Smooth muscle cell of the brain vasculature (primary cell): ENCODE results near the gene DLGAP1.

Experiments used
- DNase-seq: peaks from one replicate; pipeline ENCODE4 v3.0.0-alpha.2; 2012; ENCODE audit warnings: low read depth, low spot score

DLGAP1 gene

DNA sequence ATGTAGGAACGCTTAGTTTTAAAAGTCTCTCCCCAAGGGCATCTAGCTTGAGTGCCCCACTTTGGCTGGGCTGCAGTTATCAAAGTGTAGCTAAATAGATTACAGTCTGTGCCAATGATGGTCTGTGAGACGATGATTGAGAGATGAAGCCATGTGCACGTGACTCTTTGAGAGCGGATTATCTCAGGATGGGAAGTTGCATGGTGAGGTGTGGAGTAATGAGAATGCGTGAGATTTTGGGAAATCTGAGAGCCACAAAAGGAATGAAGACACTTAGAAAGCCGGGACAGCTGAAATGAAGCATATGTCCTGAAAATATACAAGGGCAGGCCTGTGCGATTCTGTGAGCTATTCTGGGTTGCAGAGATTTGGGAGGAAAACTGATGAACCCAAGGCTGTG is 635.1 kb downstream of the DLGAP1 start:
- no peak for DNase-seq

DNA sequence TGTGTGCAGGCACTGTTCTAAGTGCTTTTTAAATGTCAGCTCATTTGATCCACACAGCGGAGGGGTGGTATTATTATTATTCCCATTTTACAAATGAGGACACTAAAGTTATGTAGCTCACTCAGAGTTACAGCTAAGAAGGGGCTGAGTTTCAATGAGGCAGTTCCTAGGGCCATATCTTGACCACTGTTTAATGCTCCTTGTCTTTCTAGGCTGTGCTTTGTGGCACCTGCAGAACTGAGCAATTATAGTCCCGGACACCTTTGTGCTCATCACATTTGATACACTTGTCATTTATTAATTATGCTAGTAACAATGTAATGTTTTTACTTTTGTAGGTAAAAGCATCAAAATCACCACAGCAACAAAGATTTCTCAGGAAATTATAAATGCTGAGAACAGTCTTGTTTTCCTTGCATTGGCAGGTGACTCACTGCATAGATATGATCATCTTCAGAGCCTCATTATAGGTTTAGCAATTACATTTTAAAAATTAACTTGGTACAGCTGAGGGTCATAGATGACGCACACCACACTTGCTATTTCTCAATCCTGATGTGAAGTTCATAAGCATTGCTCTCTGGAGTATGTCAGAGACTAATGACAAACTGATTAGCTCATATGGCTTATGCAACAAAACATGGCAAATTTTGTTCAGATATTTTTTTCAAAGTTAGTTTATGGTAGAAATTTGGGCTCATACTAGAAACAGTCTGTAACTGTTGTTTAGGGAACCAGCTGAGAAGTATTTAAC is 638.3 kb downstream of the DLGAP1 start:
- DNase-seq = no peak

DNA sequence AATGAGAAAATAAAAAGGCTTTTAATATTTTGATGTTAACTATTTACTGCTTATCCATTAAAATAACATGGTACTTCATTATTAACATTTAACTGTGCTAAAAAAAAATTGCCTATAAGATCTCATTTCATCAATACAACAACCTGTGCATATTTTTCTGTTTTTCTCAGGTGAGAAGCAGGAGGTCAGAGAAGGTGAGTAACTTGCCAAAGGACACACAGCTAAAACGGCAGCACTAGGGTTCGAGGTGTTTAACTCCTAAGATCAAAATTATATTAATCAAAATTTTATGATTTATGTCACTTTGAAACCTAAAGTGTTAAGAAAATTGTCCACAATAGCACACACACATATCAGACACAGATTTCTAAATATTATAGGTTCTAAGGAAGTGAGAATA is 639.1 kb downstream of the DLGAP1 start:
- no peak for DNase-seq

DNA sequence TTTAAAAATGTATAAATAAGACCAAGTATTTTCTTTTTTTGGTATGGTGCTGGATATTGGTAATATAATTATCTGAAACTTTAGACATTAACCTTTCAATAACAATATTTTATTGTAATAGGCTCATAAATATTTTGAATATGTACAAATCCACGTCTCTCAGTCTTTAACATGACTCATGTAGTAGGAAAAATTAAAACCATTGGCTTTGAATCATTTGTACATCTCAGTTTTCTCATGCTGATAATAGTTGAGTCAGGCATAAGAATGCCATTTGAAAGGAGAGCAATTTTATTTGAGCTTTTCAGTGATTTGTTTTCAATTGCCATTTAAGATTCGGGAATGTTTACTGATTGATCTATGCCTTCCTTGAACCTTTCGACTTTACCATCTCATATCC is 640.3 kb downstream of the DLGAP1 start:
- DNase-seq = no peak

DNA sequence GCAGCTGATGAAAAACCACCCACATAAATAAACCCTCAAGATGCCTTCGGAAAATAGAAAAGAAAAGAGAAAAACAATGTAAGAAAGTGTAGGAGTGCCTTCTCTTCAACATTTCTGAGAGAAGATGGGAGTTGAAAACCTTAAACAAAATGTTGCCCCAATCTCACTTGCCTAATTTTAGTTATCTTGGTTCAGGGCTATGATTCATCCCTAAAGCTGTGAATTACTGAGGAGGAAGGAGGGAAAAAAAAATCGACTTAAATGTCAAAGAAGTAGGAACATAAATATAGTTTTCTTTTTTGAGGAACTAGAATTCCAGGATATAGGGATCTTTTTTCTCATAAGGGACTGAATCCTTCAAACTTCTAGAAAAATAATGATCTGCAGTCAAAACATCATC is 644.8 kb downstream of the DLGAP1 start:
- DNase-seq = no peak

DNA sequence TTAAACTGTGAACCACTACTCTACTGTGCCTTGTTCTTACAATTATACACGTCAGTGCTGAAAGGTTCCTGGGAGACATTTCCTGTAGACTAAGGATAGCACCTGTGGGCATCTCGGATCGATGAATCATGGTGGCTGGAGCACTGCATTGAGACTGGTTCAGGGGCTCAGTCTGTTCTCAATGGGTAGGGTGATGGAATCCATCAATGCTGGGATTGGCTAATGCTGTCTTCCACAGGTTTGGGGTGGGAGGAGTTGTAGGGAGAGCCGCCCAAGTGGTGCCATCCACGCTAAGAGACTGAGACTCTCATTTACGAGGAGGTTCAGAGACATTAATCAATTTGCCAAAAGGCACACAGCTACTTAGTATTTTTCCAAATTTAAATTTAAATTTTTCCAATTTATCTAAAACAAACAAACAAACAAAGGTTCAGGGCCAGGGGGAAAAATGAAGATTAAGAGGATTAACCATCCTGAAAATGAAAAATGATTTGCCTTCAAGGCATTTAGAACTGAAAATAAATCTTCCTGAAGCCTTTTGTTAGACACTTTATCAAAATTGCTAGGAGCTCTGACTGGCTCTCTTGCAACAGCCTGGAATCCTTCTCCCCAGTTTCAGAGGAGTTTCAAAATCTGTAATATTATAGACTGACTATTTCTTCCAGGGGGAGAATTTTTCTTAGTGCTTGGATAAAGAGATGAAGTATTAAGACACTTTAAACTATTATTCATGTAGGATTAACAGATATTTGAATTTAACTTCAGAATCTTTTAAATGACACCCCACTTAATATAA is 645.9 kb downstream of the DLGAP1 start:
- DNase-seq = no peak

DNA sequence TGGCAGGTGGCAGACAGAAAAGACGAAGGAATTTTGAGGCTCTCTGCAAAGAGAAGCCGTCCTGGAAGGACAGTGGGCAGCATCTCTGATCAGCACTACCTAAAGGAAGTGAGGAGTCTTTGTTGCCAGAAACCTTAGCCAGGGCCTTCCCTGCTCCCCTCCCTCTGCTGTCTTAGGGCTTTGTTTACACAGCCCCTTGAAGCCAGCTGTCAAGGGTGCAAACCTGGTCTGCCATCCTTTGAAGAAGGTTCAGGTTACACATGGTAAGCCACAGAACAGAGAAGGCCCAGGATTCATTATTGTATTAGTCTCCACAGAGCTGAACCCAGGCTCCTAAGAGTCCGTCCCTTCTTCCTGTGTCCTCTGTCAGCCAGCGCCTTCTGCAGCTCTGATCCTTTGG is 648.5 kb downstream of the DLGAP1 start:
- DNase-seq = no peak

DNA sequence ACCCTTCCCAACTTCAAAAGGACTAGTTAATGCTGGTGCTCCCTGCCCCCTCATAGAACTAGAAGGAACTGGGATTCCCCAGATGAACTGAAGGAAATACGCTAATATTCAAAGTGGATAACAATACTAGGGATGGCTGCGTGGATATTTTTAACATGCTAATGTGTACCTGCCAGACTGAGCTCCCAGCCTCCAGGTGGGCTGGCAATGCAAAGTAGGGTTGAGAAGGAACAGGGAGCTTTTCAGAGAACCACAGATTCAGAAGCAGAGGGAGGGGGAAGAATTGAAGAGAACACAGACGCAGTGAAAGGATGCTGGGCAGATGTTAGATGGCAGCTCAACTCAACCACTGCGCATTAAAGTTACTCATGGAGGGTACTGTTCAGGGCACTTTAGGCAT is 650.8 kb downstream of the DLGAP1 start:
- no peak for DNase-seq

DNA sequence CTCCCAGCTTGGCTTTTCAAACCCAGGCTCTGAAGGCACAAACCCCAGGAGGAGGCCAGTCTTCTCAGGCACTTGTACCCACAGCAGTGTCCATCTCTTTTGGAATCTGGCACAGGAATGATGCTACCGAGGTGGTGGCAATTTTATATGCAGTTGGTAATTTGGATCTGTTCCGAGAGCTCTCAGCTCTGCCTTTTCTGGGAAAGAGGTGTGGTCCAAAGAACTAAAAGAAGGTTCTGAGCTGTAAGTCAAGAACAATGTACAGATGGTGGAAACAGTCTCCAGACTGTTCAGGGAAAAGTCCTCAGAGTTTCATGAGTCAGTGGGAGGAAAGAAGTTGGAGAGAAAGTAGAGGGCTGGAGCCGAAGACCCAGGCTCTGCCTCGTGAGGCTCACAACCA is 651.8 kb downstream of the DLGAP1 start:
- DNase-seq = no peak

DNA sequence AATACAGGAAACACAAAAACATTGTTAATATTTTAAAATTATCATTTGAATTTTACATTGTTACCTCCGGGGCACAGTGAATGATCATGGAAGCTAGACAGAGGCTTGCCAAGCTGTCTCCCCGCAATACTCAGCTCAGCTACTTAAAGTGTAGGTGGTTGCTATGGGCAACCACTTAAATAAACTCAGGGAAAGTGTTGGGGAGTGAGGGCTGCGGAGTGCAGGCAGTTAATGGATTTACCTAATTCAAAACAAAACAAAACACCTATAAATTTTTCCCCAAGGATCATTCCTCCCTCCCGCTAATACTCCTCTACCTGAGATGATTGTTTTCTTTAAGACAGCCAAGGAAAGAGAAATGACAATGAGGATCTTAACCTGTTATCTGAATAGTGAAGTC is 655.6 kb downstream of the DLGAP1 start:
- no peak for DNase-seq

DNA sequence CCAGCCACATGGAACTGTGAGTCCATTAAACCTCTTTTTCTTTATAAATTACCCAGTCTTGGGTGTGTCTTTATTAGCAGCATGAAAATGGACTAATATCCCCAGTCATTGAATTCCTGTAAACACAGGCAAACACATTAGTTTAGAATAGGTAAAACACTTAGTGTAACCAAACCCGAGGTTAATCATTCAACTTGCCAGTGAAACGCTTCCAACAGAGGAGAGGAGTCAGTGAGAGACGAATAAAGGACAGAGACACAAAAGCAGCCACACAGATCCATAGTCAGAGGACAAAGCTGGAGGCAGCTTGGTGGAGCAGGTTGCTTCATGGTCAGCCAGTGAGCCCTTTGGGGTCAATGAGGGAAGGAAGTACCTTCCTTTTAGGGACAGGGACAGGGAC is 657.1 kb downstream of the DLGAP1 start:
- DNase-seq = no peak

DNA sequence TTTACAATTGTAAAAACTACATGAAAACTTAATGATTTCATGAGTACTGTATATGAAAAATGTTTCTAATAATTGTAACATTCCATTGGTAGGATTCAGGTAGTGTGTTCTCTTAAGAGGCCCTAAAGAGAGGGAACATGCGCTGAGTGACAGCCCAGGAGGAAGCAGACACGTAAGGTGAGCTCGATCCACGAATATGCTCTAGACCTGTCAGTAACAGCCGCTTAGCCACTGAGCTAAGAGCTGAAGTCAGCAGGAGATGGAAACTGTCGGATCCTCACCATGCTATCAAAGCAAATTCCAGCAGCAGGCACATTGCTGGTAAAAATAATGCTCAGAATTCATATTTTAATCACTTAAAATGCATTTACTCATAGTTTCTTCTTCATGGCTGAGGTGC is 658.7 kb downstream of the DLGAP1 start:
- DNase-seq = no peak

DNA sequence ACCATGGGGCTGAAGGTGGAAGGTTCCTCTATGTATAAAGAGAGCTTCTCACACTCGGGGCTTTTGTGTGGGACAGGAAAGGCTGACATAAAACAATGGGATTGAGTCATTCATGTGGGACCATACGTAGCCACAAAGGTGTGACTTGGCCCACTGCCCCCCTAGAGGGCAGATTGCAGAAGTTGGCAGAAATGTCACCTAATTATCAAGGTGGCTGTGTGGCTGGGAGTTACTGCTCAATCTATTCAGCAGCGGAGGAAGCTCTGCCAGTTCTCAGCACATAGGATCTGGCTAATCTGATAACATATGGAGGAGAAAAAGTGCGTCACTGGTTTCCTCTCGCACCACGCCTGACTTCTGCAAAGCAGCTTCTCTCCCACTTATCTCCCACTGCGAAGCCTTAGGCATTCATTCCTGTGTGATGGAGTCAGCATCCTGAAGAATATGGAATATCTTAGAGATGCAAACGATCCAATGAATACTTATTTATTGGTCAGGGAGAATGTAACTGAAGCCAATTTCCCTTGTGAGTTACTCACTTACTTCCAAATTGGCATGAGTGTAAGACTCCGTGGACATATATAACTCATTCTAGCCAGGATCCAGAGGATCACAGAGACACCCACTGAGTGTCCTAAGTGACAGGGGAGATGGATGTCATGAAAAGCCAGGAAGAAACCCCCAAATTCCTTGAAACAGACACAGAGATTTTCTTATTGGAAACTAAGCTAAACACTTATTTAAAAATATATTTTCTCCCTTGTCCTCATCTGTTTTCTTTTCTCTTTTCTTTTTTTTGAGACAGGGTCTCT is 660.4 kb downstream of the DLGAP1 start:
- peak; percentile 39 for DNase-seq

DNA sequence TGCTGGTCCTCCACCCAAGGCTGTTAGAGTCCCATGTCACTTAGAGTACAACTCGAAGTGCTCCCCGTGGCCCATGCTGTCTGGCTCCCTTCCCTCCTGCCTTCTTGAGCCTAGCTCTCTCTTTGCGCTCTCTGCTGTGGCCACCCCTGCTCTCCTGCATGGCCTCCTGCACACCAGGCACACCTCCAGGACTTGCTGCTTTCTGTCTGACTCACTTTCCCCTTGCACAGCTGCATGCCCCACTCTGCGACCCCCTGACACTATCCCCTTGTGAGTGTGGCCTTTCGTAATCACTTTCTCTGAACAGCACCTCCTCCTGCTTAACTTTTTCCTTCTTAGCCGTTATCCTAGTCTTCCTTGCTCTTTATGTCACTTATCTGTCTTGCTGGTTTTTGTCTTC is 661.6 kb downstream of the DLGAP1 start:
- no peak for DNase-seq

DNA sequence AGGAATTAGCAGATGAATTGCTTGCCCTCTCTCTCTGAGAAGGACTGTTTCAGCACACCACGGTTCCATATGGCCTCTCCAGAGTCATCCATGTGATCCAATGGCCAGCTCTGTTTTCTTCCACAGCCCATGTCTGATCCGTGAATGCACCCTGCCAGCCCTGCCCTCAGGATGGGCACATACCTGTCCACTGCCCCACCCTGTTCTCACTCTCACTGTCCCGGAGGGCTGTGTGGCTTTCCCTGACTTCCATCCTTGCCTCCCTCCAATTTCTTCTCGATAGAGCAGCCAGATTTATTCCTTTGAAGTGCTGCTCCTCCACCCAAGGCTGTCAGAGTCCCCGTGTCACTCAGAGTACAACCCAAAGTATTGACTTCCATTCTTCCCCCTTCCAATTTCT is 662.0 kb downstream of the DLGAP1 start:
- DNase-seq = no peak

DNA sequence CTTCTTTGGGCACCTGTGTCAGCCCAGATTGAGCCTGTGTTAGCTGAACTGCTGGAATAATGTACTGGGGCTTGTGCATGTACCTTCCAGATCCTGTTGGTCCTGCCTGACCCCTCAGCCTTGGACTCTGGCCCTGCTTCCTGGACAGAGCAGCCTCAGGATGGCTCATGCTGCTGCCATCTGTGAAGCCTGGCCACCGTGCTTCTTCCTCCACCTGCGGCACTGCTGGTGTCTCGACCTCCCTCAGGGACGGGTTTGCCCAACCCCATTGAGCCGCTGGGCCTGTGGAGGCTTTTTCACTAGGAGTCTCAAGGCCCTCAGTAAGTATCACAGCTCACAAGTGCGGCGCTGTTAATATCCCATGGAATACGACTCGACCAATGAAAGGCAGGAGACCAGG is 662.4 kb downstream of the DLGAP1 start:
- no peak for DNase-seq

DNA sequence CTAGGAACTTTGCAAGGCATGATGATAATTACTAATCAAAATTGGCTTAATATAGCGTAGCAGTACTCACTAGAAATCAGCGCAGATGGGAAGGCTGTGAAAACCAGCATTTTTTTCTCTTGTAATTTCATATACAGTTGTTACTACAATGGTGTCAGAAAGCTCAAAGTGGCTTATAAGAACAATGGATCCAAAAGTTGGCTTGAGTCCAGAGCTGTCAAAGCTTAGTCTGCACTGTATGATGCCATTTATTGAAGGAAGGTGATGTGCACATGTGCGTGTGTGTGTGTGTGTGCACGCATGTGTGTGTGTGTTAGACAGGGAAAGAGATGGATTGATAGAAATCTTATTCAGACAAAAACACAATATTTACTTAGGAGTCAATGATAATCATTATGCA is 663.9 kb downstream of the DLGAP1 start:
- no peak for DNase-seq

DNA sequence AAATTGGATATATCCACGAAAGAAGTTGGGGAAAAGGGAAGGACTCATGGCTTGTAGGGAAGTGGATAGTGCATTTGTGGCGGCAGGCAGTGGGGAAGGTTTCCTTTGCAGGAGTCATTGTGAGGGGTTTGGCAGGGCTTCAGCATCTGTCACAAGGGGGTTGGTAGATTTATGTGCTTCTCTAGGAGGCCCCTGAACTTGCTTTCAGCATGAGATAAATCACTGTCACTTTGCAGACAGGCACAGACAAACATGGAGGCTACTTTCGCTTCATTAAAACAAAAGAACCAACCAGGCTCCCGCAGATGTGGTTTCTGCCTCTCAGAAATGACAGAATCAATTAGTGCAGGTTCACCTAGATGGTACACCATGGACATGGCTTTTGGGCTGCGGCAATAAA is 664.4 kb downstream of the DLGAP1 start:
- no peak for DNase-seq

DNA sequence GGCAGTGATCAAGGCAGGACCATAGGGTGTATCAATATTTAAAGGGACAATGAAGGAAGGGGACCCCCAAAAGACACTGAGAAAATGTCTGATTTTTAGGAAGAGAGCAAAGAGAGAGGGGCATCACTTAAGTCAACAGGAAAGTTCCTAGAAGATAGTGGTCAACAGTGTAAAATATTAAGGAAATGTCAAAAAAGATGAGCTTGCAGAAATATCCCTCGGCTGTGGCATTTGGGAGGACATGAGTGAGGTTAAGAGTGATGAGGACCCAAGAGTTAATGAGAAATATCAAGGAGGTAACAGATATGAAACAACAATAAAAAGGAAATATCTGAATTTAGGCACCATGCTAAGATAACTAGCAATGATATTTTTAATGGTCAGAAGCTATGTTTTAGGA is 665.6 kb downstream of the DLGAP1 start:
- no peak for DNase-seq

DNA sequence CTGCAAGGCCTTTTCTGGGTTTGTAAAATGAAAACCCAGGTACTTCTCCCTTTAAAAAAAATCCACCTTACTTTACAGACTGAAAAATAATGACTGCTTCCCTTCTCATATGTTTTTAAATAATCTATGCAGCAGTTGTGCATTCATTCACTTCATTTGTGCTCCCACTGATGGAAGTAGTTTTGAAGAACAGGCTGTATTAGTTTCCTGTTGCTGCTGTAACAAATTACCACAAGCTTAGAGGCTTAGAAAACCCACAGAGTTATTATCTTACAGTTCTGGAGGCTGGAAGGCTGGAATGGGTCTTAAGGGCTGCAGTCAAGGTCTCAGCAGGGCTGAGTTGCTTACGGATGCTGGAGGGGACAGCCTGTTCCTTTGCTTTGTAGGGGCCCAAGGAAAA is 670.2 kb downstream of the DLGAP1 start:
- no peak for DNase-seq

DNA sequence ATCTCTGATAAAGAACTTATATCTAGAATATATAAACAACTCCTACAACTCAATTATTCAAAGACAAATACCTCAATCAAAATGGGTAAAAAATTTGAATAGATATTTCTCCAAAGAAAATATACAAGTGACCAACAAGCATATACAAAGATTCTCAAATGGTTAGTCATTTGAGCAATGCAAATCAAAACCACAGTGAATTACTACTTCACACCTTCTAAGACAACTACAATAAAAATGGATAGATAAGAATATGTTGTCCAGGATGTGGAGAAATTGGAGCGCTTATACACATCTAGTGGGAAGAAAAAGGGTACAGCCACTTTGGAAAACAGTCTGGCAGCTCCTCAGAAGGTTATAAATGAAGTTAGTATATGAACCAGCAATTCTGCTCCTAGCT is 672.2 kb downstream of the DLGAP1 start:
- DNase-seq = no peak

DNA sequence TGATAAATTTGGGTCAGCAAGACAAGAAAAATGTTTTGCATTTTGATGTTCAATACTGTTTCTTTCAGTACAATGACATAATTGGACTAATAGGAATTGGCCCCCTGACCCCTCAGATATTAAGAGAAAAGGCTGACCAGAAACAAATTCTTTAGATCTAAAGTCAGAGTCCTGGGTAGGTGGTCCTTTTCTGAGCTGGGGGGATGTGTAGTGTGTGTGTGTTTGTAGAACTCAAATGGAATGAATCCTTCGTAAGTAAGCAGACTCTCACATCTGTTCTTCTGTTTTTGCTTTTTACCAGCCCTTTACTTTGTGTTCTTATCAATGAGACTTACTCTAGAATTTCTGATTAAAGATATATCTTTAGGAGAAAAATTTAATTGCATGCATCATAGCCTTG is 677.4 kb downstream of the DLGAP1 start:
- no peak for DNase-seq

DNA sequence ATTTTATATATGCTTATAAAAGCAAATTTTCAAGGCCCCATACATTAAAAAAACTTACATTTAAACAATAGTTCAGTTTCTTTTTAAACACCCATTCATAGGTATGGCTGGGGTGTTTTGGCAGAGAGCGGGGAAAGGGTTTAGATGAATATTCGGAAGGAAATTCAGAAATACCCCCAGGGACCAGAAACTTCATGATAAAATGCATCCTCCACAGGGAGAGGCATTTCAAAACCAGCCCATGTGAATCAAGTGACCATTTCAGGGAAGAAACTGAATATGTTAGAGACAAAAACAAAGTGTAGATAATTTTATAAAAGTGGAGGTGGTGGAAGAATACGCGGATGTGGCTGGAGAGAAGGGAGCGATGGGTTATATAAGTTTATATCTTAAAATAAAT is 678.0 kb downstream of the DLGAP1 start:
- DNase-seq = no peak
